Activated naive CD4-positive, alpha-beta T cell treated with anti-CD3 and anti-CD28 coated beads, Interleukin-2, amount 50 U/mL, for 24 hours (primary cell): ENCODE measurements around the gene NFATC4.
"Not testable (repeated sequence)": the region's sequence is repeated elsewhere in the genome, so short reads cannot be mapped to it uniquely, and the experiment has no call there.

ENCODE experiments used
- H3K27ac Mint-ChIP-seq: one replicate; pipeline ENCODE4 v1.8.0; 2021; ENCODE audit warnings: mild to moderate bottlenecking, mixed read lengths
- H3K27me3 Mint-ChIP-seq: one replicate; pipeline ENCODE4 v1.8.0; 2021; ENCODE audit warnings: mixed read lengths
- H3K36me3 Mint-ChIP-seq: one replicate; pipeline ENCODE4 v1.8.0; 2021; ENCODE audit warnings: mixed read lengths
- H3K4me1 Mint-ChIP-seq: one replicate; pipeline ENCODE4 v1.8.0; 2021; ENCODE audit warnings: mixed read lengths
- H3K4me3 Mint-ChIP-seq: one replicate; pipeline ENCODE4 v1.8.0; 2021; ENCODE audit warnings: mild to moderate bottlenecking, mixed read lengths
- H3K9me3 Mint-ChIP-seq: one replicate; pipeline ENCODE4 v1.8.0; 2021; ENCODE audit warnings: mixed read lengths

Gene NFATC4

GRCh38 chr14:24367514-24368211 is at the start of gene NFATC4:
Gene NFATC4, plus strand, starts transcription at chr14:24368184. Its CDS starts 157 bp downstream, at chr14:24368341.
- Mint-ChIP-seq H3K27ac (no peak within 1 kb of the TSS), H3K4me1 (peaks cover 28% of the 10 kb centered on the region), H3K27me3 (peaks cover 34% of the 10 kb centered on the region), H3K9me3 (no peaks in the 10 kb centered on the region), H3K36me3 (no peaks in the 10 kb centered on the region), H3K4me3 (peak within 1 kb of the TSS; percentile 84)

- H3K27me3 Mint-ChIP-seq = no peaks in the 10 kb centered on the region
- no peak overlapping the region for H3K4me3 Mint-ChIP-seq
- peaks cover 10% of the 10 kb centered on the region for H3K4me1 Mint-ChIP-seq
- H3K27ac Mint-ChIP-seq = no peak overlapping the region
- H3K36me3 Mint-ChIP-seq = peaks cover 2% of the 10 kb centered on the region
- H3K9me3 Mint-ChIP-seq = no peaks in the 10 kb centered on the region
Measured at GRCh38 chr14:24321212-24321975, 46.6 kb upstream of the NFATC4 start.

GRCh38 chr14:24322672-24323071 is 45.3 kb upstream of the NFATC4 start:
- Mint-ChIP-seq H3K9me3 (no peaks in the 10 kb centered on the region), H3K4me1 (peaks cover 10% of the 10 kb centered on the region), H3K27me3 (no peaks in the 10 kb centered on the region), H3K4me3 (no peak overlapping the region), H3K27ac (no peak overlapping the region), H3K36me3 (no peaks in the 10 kb centered on the region)

GRCh38 chr14:24323341-24323740 is 44.6 kb upstream of the NFATC4 start:
- Mint-ChIP-seq H3K9me3 (no peaks in the 10 kb centered on the region), H3K4me3 (no peak overlapping the region), H3K36me3 (no peaks in the 10 kb centered on the region), H3K27ac (no peak overlapping the region), H3K27me3 (no peaks in the 10 kb centered on the region), H3K4me1 (peaks cover 10% of the 10 kb centered on the region)

GRCh38 chr14:24324024-24324423 is 44.0 kb upstream of the NFATC4 start:
- H3K27me3 Mint-ChIP-seq = no peaks in the 10 kb centered on the region
- no peak overlapping the region for H3K4me3 Mint-ChIP-seq
- H3K27ac Mint-ChIP-seq = no peak overlapping the region
- peaks cover 15% of the 10 kb centered on the region for H3K4me1 Mint-ChIP-seq
- H3K9me3 Mint-ChIP-seq = no peaks in the 10 kb centered on the region
- H3K36me3 Mint-ChIP-seq = no peaks in the 10 kb centered on the region

GRCh38 chr14:24325041-24325530 is 42.9 kb upstream of the NFATC4 start:
- Mint-ChIP-seq H3K4me1 (peaks cover 19% of the 10 kb centered on the region), H3K36me3 (no peaks in the 10 kb centered on the region), H3K27ac (no peak overlapping the region), H3K9me3 (no peaks in the 10 kb centered on the region), H3K27me3 (no peaks in the 10 kb centered on the region), H3K4me3 (no peak overlapping the region)

GRCh38 chr14:24325963-24326362 is 42.0 kb upstream of the NFATC4 start:
- H3K27me3 Mint-ChIP-seq = no peaks in the 10 kb centered on the region
- no peak overlapping the region for H3K27ac Mint-ChIP-seq
- no peak overlapping the region for H3K4me3 Mint-ChIP-seq
- H3K36me3 Mint-ChIP-seq = no peaks in the 10 kb centered on the region
- peaks cover 19% of the 10 kb centered on the region for H3K4me1 Mint-ChIP-seq
- H3K9me3 Mint-ChIP-seq = no peaks in the 10 kb centered on the region

- no peak overlapping the region for H3K4me3 Mint-ChIP-seq
Measured at GRCh38 chr14:24327303-24327702, 40.7 kb upstream of the NFATC4 start.

GRCh38 chr14:24327914-24328313 is 40.1 kb upstream of the NFATC4 start:
- not testable (repeated sequence) for H3K36me3 Mint-ChIP-seq, H3K9me3 Mint-ChIP-seq, H3K4me3 Mint-ChIP-seq, H3K27ac Mint-ChIP-seq, H3K27me3 Mint-ChIP-seq
- H3K4me1 Mint-ChIP-seq = peaks cover 25% of the 10 kb centered on the region

More at GRCh38 chr14:24327303-24327702, 40.7 kb upstream of the NFATC4 start:
- H3K27ac Mint-ChIP-seq = no peak overlapping the region
- H3K4me1 Mint-ChIP-seq = peaks cover 24% of the 10 kb centered on the region
- H3K27me3 Mint-ChIP-seq = peaks cover 3% of the 10 kb centered on the region
- H3K36me3 Mint-ChIP-seq = no peaks in the 10 kb centered on the region
- no peaks in the 10 kb centered on the region for H3K9me3 Mint-ChIP-seq

- no peaks in the 10 kb centered on the region for H3K36me3 Mint-ChIP-seq
- no peak overlapping the region for H3K27ac Mint-ChIP-seq
- H3K9me3 Mint-ChIP-seq = no peaks in the 10 kb centered on the region
- no peak overlapping the region for H3K4me3 Mint-ChIP-seq
- peaks cover 5% of the 10 kb centered on the region for H3K27me3 Mint-ChIP-seq
- peaks cover 32% of the 10 kb centered on the region for H3K4me1 Mint-ChIP-seq
Measured at GRCh38 chr14:24329073-24329663, 38.8 kb upstream of the NFATC4 start.

- Mint-ChIP-seq H3K4me1 (peaks cover 34% of the 10 kb centered on the region), H3K27ac (no peak overlapping the region), H3K36me3 (no peaks in the 10 kb centered on the region), H3K4me3 (no peak overlapping the region), H3K9me3 (no peaks in the 10 kb centered on the region), H3K27me3 (peaks cover 5% of the 10 kb centered on the region)
Measured at GRCh38 chr14:24329736-24330135, 38.2 kb upstream of the NFATC4 start.

GRCh38 chr14:24330973-24331674 is 36.9 kb upstream of the NFATC4 start:
- H3K27ac Mint-ChIP-seq = no peak overlapping the region
- H3K4me1 Mint-ChIP-seq = peaks cover 34% of the 10 kb centered on the region
- peaks cover 2% of the 10 kb centered on the region for H3K36me3 Mint-ChIP-seq
- H3K4me3 Mint-ChIP-seq = no peak overlapping the region
- peaks cover 6% of the 10 kb centered on the region for H3K27me3 Mint-ChIP-seq
- no peaks in the 10 kb centered on the region for H3K9me3 Mint-ChIP-seq

- Mint-ChIP-seq H3K4me1 (peaks cover 34% of the 10 kb centered on the region), H3K27ac (peak overlapping the region; percentile 71), H3K36me3 (peaks cover 2% of the 10 kb centered on the region), H3K4me3 (peak overlapping the region; percentile 88), H3K27me3 (peaks cover 6% of the 10 kb centered on the region), H3K9me3 (no peaks in the 10 kb centered on the region)
Measured at GRCh38 chr14:24331731-24332267, 36.2 kb upstream of the NFATC4 start.

- H3K4me1 Mint-ChIP-seq = peaks cover 30% of the 10 kb centered on the region
- no peaks in the 10 kb centered on the region for H3K9me3 Mint-ChIP-seq
- peak overlapping the region; percentile 88 for H3K4me3 Mint-ChIP-seq
Measured at GRCh38 chr14:24332268-24332993, 35.6 kb upstream of the NFATC4 start.

More at GRCh38 chr14:24332268-24332993, 35.6 kb upstream of the NFATC4 start:
- Mint-ChIP-seq H3K27me3 (peaks cover 6% of the 10 kb centered on the region), H3K36me3 (peaks cover 2% of the 10 kb centered on the region), H3K27ac (peak overlapping the region; percentile 71)
